Panc1 (cell line): ENCODE measurements around the gene PBX1. TPM values are rescaled to one million over a fixed set of nuclear protein-coding genes. Genes with fewer than 3 reads are reported as not detected.

ENCODE experiments used
- ATAC-seq: fragments of 200-7000 bp; cut with Tn5 transposase; 2 replicates; pipeline ENCODE4 v1.9.1; 2020; ENCODE audit warnings: mild to moderate bottlenecking, moderate library complexity
- BruUV-seq: library from RNA; stranded (reverse); fragments of 400-500 nt; replicated peaks from 2 replicates; lab custom pipeline; 2021; lab: Mats Ljungman, UMichigan
- CTCF ChIA-PET: fragments of 300-600 bp; sonication (Branson Sonifier 250); formaldehyde crosslinking; loops from one replicate; lab custom pipeline; 2022; ENCODE audit warnings: antibody characterized with exemption; lab: Charles Lee
- POLR2A ChIA-PET: fragments of 300-600 bp; sonication (Branson Sonifier 250); formaldehyde crosslinking; loops from one replicate; lab custom pipeline; 2022; ENCODE audit warnings: antibody characterized with exemption; lab: Charles Lee
- DNase-seq: peaks from one replicate; pipeline ENCODE4 v3.0.0-alpha.2; 2010; ENCODE audit warnings: low read depth, low spot score
- H3K27ac ChIP-seq: 2 replicates; pipeline ENCODE4 v1.5.1; 2011; ENCODE audit warnings: mild to moderate bottlenecking, low read length, inconsistent platforms
- H3K27me3 ChIP-seq: fragments of 200-500 bp; sonication (Bioruptor generic); 2 replicates; pipeline ENCODE4 v1.6.0; 2014; ENCODE audit warnings: low read length, inconsistent platforms; ENCODE audit not compliant: control insufficient read depth, insufficient read depth
- H3K36me3 ChIP-seq: fragments of 200-500 bp; sonication (Bioruptor generic); 2 replicates; pipeline ENCODE4 v1.5.1; 2014; ENCODE audit warnings: inconsistent platforms, mild to moderate bottlenecking, low read length, moderate library complexity; ENCODE audit not compliant: control insufficient read depth, insufficient read depth
- H3K4me1 ChIP-seq: 2 replicates; pipeline ENCODE4 v1.5.1; 2011; ENCODE audit warnings: inconsistent platforms, mild to moderate bottlenecking, low read length, moderate library complexity; ENCODE audit not compliant: control insufficient read depth, insufficient read depth
- H3K4me3 ChIP-seq, 2 experiments: 2 replicates each; pipeline ENCODE4 v1.5.1; 2011 to 2012; ENCODE audit warnings: low read depth in 2 of 2, low read length in 2 of 2, mild to moderate bottlenecking in 2 of 2, inconsistent platforms in 1 of 2, moderate library complexity in 1 of 2
- H3K9me3 ChIP-seq: fragments of 200-500 bp; sonication (Bioruptor generic); 2 replicates; pipeline ENCODE4 v1.5.1; 2014; ENCODE audit warnings: low read depth, mild to moderate bottlenecking, inconsistent platforms, low read length, moderate library complexity; ENCODE audit not compliant: control insufficient read depth, insufficient read depth
- POLR2AphosphoS5 ChIP-seq: IDR thresholded peaks from 2 replicates; pipeline ENCODE4 v1.6.1; 2012; ENCODE audit warnings: mild to moderate bottlenecking, low read depth, low read length, moderate library complexity
- SIN3A ChIP-seq: IDR thresholded peaks from 2 replicates; pipeline ENCODE4 v1.6.1; 2012; ENCODE audit warnings: low read depth, mild to moderate bottlenecking, low read length, moderate library complexity, borderline replicate concordance; ENCODE audit not compliant: insufficient read depth
- TCF7L2 ChIP-seq: IDR thresholded peaks from 2 replicates; pipeline ENCODE4 v1.6.1; 2011; ENCODE audit warnings: mild to moderate bottlenecking, low read depth, low read length, inconsistent platforms
- in situ Hi-C: cut with HindIII; loops from 2 replicates; pipeline ENCODE4 v1.10.0; 2016; ENCODE audit warnings: low sequenced_read_pairs, low pct_unique_long_range_greater_than_20kb
- intact Hi-C: fragments of 100-400 bp; cut with micrococcal nuclease; formaldehyde crosslinking; loops from one replicate; pipeline ENCODE4 v1.10.0; 2022; ENCODE audit not compliant: unreplicated experiment
- total RNA-seq: library from RNA; stranded (reverse); gene quantifications from one replicate; pipeline ENCODE4 v1.2.1, GENCODE V29; 2021; ENCODE audit not compliant: unreplicated experiment
- TF ChIP-seq, protein P1 (sequence below), 2 experiments: IDR thresholded peaks; 2 replicates each; pipeline ENCODE4 v1.6.1; 2011 to 2012; ENCODE audit warnings: low read depth in 2 of 2, control low read depth in 1 of 2, low read length in 1 of 2, mild to moderate bottlenecking in 1 of 2, moderate library complexity in 1 of 2; ENCODE audit not compliant: insufficient read depth in 1 of 2
- TF ChIP-seq, protein P2 (sequence below): fragments of 450-650 bp; IDR thresholded peaks from 2 replicates; pipeline ENCODE4 v1.5.1; 2017; ENCODE audit warnings: mild to moderate bottlenecking

The PBX1 gene
- total RNA-seq, 1 experiment from 2014 or later = 2.0 TPM

DNA sequence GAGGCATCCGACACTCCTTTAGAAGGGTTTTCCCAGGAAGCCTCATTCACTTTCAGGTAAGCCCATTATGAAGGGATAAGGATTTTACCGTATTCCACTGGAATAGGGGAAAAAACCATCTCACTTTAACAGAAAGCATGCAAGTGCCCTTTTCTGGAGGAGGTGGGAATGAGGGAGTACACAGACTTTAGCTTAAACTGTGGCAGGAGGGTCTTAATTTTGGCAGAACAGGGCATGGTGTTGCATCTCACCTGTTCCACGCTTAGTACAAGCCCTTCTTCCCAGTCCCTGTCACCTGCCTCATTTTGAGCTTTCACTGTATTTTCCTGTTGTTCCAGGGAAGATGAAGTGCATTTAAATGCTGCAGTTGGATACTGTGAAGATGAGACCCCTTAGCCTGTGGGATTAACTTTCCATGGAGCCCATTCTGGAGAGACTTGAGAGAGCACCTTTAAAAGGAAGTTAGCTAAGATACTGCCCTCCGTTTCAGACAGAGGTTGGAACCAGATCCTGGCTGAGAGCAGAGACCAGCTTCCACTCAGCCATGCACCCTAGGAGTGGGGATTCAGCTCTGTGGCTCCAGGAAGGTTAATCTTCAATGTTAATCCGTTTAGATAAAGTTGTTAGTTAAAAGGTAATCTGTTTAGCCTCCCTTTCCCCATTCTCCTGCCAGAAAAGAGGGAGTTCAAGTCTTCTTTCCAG, 42.6 kb downstream of the PBX1 start:
- intact Hi-C loops = no loop called here
- Histone ChIP-seq H3K27me3 (no peaks in the 10 kb centered on the region), H3K36me3 (no peaks in the 10 kb centered on the region; the same call in 1 of the 2 replicates), H3K4me1 (peaks cover 3% of the 10 kb centered on the region; the same call in 1 of the 2 replicates), H3K27ac (no peak overlapping the region), H3K9me3 (no peaks in the 10 kb centered on the region), H3K4me3 (no peak overlapping the region)
- no peak for ATAC-seq
- CTCF ChIA-PET = no interaction called here
- in situ Hi-C loops = no loop called here
- TF ChIP-seq SIN3A (no peak), POLR2AphosphoS5 (no peak), TCF7L2 (no peak)
- TF ChIP-seq, protein P1, sequence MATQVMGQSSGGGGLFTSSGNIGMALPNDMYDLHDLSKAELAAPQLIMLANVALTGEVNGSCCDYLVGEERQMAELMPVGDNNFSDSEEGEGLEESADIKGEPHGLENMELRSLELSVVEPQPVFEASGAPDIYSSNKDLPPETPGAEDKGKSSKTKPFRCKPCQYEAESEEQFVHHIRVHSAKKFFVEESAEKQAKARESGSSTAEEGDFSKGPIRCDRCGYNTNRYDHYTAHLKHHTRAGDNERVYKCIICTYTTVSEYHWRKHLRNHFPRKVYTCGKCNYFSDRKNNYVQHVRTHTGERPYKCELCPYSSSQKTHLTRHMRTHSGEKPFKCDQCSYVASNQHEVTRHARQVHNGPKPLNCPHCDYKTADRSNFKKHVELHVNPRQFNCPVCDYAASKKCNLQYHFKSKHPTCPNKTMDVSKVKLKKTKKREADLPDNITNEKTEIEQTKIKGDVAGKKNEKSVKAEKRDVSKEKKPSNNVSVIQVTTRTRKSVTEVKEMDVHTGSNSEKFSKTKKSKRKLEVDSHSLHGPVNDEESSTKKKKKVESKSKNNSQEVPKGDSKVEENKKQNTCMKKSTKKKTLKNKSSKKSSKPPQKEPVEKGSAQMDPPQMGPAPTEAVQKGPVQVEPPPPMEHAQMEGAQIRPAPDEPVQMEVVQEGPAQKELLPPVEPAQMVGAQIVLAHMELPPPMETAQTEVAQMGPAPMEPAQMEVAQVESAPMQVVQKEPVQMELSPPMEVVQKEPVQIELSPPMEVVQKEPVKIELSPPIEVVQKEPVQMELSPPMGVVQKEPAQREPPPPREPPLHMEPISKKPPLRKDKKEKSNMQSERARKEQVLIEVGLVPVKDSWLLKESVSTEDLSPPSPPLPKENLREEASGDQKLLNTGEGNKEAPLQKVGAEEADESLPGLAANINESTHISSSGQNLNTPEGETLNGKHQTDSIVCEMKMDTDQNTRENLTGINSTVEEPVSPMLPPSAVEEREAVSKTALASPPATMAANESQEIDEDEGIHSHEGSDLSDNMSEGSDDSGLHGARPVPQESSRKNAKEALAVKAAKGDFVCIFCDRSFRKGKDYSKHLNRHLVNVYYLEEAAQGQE (IDR thresholded peaks at IDR 0.05; ENCODE audit: insufficient read depth in 1 of 2, low read depth in 2 of 2, low read length in 1 of 2) = no peak
- TF ChIP-seq, protein P2, sequence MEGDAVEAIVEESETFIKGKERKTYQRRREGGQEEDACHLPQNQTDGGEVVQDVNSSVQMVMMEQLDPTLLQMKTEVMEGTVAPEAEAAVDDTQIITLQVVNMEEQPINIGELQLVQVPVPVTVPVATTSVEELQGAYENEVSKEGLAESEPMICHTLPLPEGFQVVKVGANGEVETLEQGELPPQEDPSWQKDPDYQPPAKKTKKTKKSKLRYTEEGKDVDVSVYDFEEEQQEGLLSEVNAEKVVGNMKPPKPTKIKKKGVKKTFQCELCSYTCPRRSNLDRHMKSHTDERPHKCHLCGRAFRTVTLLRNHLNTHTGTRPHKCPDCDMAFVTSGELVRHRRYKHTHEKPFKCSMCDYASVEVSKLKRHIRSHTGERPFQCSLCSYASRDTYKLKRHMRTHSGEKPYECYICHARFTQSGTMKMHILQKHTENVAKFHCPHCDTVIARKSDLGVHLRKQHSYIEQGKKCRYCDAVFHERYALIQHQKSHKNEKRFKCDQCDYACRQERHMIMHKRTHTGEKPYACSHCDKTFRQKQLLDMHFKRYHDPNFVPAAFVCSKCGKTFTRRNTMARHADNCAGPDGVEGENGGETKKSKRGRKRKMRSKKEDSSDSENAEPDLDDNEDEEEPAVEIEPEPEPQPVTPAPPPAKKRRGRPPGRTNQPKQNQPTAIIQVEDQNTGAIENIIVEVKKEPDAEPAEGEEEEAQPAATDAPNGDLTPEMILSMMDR = no peak
- BruUV-seq = no TSS peak
- no peak for DNase-seq
- POLR2A ChIA-PET = no interaction called here

DNA sequence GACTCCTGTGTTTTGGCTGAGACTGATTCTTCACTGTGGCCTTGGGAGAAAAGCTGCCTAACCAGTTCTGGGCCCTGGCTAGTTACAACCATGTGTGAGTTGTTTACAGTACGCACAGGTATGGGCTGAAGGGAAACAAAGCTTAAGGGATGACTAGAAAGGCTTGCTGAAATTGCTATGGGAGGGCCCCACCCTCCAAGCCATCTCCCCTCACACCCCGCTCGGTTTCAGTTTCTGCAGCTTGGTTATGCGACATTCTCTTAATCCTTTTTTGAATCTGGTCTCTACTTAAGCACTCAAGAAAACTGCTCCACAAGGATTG, 43.1 kb downstream of the PBX1 start:
- no peaks in the 10 kb centered on the region for H3K27me3 ChIP-seq
- ChIA-PET CTCF (no interaction called here), POLR2A (interaction anchor here (0.6 kb wide), 1 partner anchor 1077 kb away, joined by 3 read pairs; no protein-coding TSS in a partner anchor)
- no peaks in the 10 kb centered on the region; the same call in 1 of the 2 replicates for H3K36me3 ChIP-seq
- intact Hi-C loops = no loop called here
- no peak for DNase-seq
- ATAC-seq = no peak
- H3K9me3 ChIP-seq = no peaks in the 10 kb centered on the region
- peaks cover 3% of the 10 kb centered on the region; the same call in 1 of the 2 replicates for H3K4me1 ChIP-seq
- no TSS peak for BruUV-seq
- no peak overlapping the region for H3K4me3 ChIP-seq
- no peak overlapping the region for H3K27ac ChIP-seq
- in situ Hi-C loops = no loop called here
- TF ChIP-seq POLR2AphosphoS5 = no peak
- TF ChIP-seq SIN3A = no peak
- TF ChIP-seq, protein P1 (IDR thresholded peaks at IDR 0.05; ENCODE audit: insufficient read depth in 1 of 2, low read depth in 2 of 2, low read length in 1 of 2) = no peak
- TF ChIP-seq, protein P2 = no peak
- no peak for TF ChIP-seq TCF7L2
